GM12878 (cell line): ENCODE data around the gene BEGAIN. TPM values are rescaled to one million over a fixed set of nuclear protein-coding genes. Genes with fewer than 3 reads are reported as not detected.

Source experiments
- ATAC-seq: fragments of 200-7000 bp; cut with Tn5 transposase; 3 replicates; pipeline ENCODE4 v1.9.1; 2020; ENCODE audit warnings: mild to moderate bottlenecking, moderate library complexity
- BruUV-seq: library from RNA; stranded (reverse); fragments of 400-500 nt; replicated peaks from 2 replicates; lab custom pipeline; 2021; lab: Mats Ljungman, UMichigan
- CTCF ChIA-PET: fragments of 300-600 bp; sonication (Branson Sonifier 250); formaldehyde crosslinking; extraction: SDS; loops from one replicate; lab custom pipeline; 2021; ENCODE audit warnings: inconsistent platforms; lab: Yijun Ruan, JAX
- POLR2A ChIA-PET: fragments of 350-600 bp; formaldehyde crosslinking; extraction: SDS; loops from one replicate; lab custom pipeline; 2021; ENCODE audit warnings: inconsistent platforms; lab: Charles Lee
- RAD21 ChIA-PET: fragments of 300-600 bp; sonication (Branson Sonifier 250); formaldehyde crosslinking; loops from one replicate; lab custom pipeline; 2023; ENCODE audit warnings: antibody characterized with exemption; ENCODE audit not compliant: unreplicated experiment; lab: Charles Lee
- SMC1A ChIA-PET: fragments of 300-600 bp; sonication (Branson Sonifier 250); formaldehyde crosslinking; loops from one replicate; lab custom pipeline; 2023; ENCODE audit not compliant: unreplicated experiment, uncharacterized antibody; lab: Charles Lee
- DNase-seq: peaks from one replicate; pipeline ENCODE4 v3.0.0-alpha.2; 2011; ENCODE audit warnings: low read depth, low spot score
- FAIRE-seq: peaks from 3 replicates; lab custom pipeline; 2011; peaks lifted over from hg19 to GRCh38; lab: Jason Lieb, UNC
- H2AFZ ChIP-seq: 2 replicates; pipeline ENCODE4 v1.6.0; 2011; ENCODE audit warnings: low read depth, low read length, control low read depth; ENCODE audit not compliant: control insufficient read depth
- H3K27ac ChIP-seq: 2 replicates; pipeline ENCODE4 v1.5.1; 2011; ENCODE audit warnings: control low read depth; ENCODE audit not compliant: control insufficient read depth, insufficient read depth
- H3K27me3 ChIP-seq, 2 experiments: replicated peaks in 1 of 2; 2 replicates each; pipeline versions ENCODE4 v1.6.0 to v1.6.1; 2011; ENCODE audit warnings: low read length in 1 of 2; ENCODE audit not compliant: control insufficient read depth in 2 of 2, insufficient read depth in 2 of 2
- H3K36me3 ChIP-seq, 2 experiments: 2 replicates each; pipeline ENCODE4 v1.5.1; 2011; ENCODE audit warnings: low read length in 1 of 2; ENCODE audit not compliant: control insufficient read depth in 2 of 2, insufficient read depth in 2 of 2
- H3K4me1 ChIP-seq: 2 replicates; pipeline ENCODE4 v1.6.1; 2011; ENCODE audit warnings: mild to moderate bottlenecking, low read length, moderate library complexity, mixed read lengths; ENCODE audit not compliant: control insufficient read depth, insufficient read depth
- H3K4me2 ChIP-seq: 2 replicates; pipeline ENCODE4 v1.6.0; 2011; ENCODE audit warnings: control low read depth; ENCODE audit not compliant: control insufficient read depth, insufficient read depth
- H3K4me3 ChIP-seq: fragments of 200-600 bp; sonication (generic); 2 replicates; pipeline ENCODE4 v1.5.1; 2016
- H3K79me2 ChIP-seq: 2 replicates; pipeline ENCODE4 v1.6.0; 2011; ENCODE audit warnings: low read length; ENCODE audit not compliant: control insufficient read depth, insufficient read depth
- H3K9ac ChIP-seq: 2 replicates; pipeline ENCODE4 v1.8.0; 2011; ENCODE audit warnings: low read length, control low read depth, mixed read lengths; ENCODE audit not compliant: control insufficient read depth, insufficient read depth
- H3K9me3 ChIP-seq: replicated peaks from 3 replicates; pipeline ENCODE4 v1.5.1; 2011; ENCODE audit warnings: mild to moderate bottlenecking, low read length; ENCODE audit not compliant: control insufficient read depth, insufficient read depth
- H4K20me1 ChIP-seq: 2 replicates; pipeline ENCODE4 v1.6.0; 2011; ENCODE audit not compliant: control insufficient read depth, insufficient read depth
- ATF2 ChIP-seq: IDR thresholded peaks from 2 replicates; pipeline ENCODE4 v1.6.1; 2012; ENCODE audit warnings: low read length, inconsistent platforms
- BCLAF1 ChIP-seq: fragments of 450-650 bp; IDR thresholded peaks from 2 replicates; pipeline ENCODE4 v1.6.1; 2017; ENCODE audit warnings: antibody characterized with exemption, mild to moderate bottlenecking, moderate library complexity
- CBFB ChIP-seq: IDR thresholded peaks from 2 replicates; pipeline ENCODE4 v1.6.1; 2016; ENCODE audit warnings: antibody characterized with exemption, low read depth
- FOS ChIP-seq: IDR thresholded peaks from 3 replicates; pipeline ENCODE4 v1.6.1; 2011; ENCODE audit warnings: borderline replicate concordance; ENCODE audit not compliant: insufficient read length; ENCODE audit errors: extremely low read depth
- HDGF ChIP-seq: fragments of 450-650 bp; IDR thresholded peaks from 2 replicates; pipeline ENCODE4 v1.6.1; 2016; ENCODE audit warnings: antibody characterized with exemption
- NFYA ChIP-seq: IDR thresholded peaks from 2 replicates; pipeline ENCODE4 v1.6.1; 2011; ENCODE audit warnings: low read depth, mild to moderate bottlenecking, low read length, improper control_type of control experiment, borderline replicate concordance
- NRF1 ChIP-seq: conservative IDR thresholded peaks from 2 replicates; pipeline ENCODE4 v1.6.1; 2011; ENCODE audit warnings: mild to moderate bottlenecking, low read depth, low read length, improper control_type of control experiment
- POU2F2 ChIP-seq: IDR thresholded peaks from 3 replicates; pipeline ENCODE4 v1.6.1; 2011; ENCODE audit warnings: low read depth, mild to moderate bottlenecking, low read length, borderline replicate concordance
- RCOR1 ChIP-seq: conservative IDR thresholded peaks from 2 replicates; pipeline ENCODE4 v1.6.1; 2012; ENCODE audit warnings: low read depth, low read length, improper control_type of control experiment
- RELB ChIP-seq: fragments of 450-650 bp; IDR thresholded peaks from 2 replicates; pipeline ENCODE4 v1.6.1; 2017; ENCODE audit warnings: low read depth, mild to moderate bottlenecking, moderate library complexity
- SIX5 ChIP-seq: IDR thresholded peaks from 2 replicates; pipeline ENCODE4 v1.6.1; 2011; ENCODE audit warnings: mild to moderate bottlenecking, low read depth, low read length, moderate library complexity; ENCODE audit not compliant: severe bottlenecking
- TARDBP ChIP-seq: IDR thresholded peaks from 2 replicates; pipeline ENCODE4 v1.6.1; 2016; ENCODE audit warnings: borderline replicate concordance
- YY1 ChIP-seq: IDR thresholded peaks from 2 replicates; pipeline ENCODE4 v1.6.1; 2011; ENCODE audit warnings: low read depth, mild to moderate bottlenecking, low read length
- ZNF384 ChIP-seq: IDR thresholded peaks from 2 replicates; pipeline ENCODE4 v1.6.1; 2012; ENCODE audit warnings: low read depth, mild to moderate bottlenecking, low read length, improper control_type of control experiment, borderline replicate concordance
- WGBS: methylation state at CpG from one replicate; pipeline ENCODE4 v1.1.6; 2016; ENCODE audit warnings: low lambda C conversion rate; ENCODE audit not compliant: insufficient replicate concordance, insufficient coverage; ENCODE audit errors: missing lambda C conversion rate; 5-methylcytosine and 5-hydroxymethylcytosine counted together
- in situ Hi-C: fragments of 300-500 bp; cut with MboI; formaldehyde crosslinking; loops from 9 replicates; pipeline ENCODE4 v1.14.3; 2018; ENCODE audit warnings: mixed read lengths
- intact Hi-C: fragments of 100-400 bp; cut with micrococcal nuclease; formaldehyde crosslinking; loops from one replicate; pipeline ENCODE4 v1.14.2; 2022; ENCODE audit not compliant: unreplicated experiment
- polyA plus RNA-seq, 11 experiments: library from polyadenylated mRNA; depleted of rRNA in 4 of 11; unstranded in 6 of 11; stranded (reverse) in 5 of 11; fragments of >200 nt; fragmentation: Nextera tagmentation in 4 of 11; fragmentation: Illumina TruSeq in 1 of 11; extraction: Ambion mirVana in 4 of 11; extraction: Trizol in 1 of 11; gene quantifications; 1 replicate in 1 of 11; 2 replicates in 10 of 11; pipeline versions ENCODE4 v1.2.1 to v1.2.3, GENCODE V29; 2011 to 2016; ENCODE audit warnings: inconsistent platforms in 2 of 11, missing spikeins in 2 of 11, low read depth in 1 of 11
- total RNA-seq, 4 experiments: library from RNA; depleted of rRNA in 3 of 4; stranded (reverse); fragments of >200 nt in 3 of 4; fragmentation: Illumina TruSeq in 1 of 4; extraction: Trizol in 1 of 4; gene quantifications; 2 replicates each; pipeline versions ENCODE4 v1.2.1 to v1.2.3, GENCODE V29; 2013 to 2021
- TF ChIP-seq, protein P1 (sequence below): fragments of 150-350 bp; IDR thresholded peaks from 2 replicates; pipeline ENCODE4 v1.6.1; 2016; ENCODE audit warnings: low read depth, low read length

BEGAIN gene
- total and polyA plus RNA-seq, 10 of the 15 experiments (the other 5 are each of a cell fraction or from before 2014, with no cell fraction given): 0.01 to 0.31 (median 0.06) TPM; not detected in 5

DNA sequence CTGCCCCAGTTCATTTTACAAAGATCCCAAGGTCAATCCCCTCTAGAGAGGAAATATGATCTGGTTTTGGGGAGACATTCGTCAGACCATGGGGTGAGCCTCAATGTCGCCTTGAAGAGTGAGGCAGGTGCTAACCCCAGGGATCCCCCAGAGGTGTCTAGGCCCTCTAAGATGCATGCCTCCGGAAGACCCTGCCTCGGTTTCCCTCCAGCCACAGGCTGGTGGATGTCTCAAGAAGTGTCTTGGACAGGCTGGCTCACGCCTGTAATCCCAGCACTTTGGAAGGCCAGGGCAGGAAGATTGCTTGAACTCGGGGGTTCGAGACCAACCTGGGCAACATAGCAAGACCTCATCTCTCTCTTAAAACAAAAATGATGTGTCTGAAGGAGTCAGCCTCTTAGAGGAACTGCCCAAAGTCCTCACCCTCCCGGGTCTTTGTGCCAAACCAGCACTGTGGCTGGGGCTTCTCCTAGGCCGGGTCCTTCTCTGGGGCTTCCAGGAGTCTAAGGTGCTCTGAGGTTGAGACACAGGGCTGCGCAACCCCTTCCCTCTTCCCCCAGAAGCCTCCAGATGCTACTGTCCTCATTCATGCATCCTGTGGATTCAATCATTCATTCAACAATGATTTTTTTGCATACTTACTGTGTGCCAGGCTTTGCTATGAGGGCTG lies 24.7 kb upstream of the BEGAIN start:
- CTCF ChIA-PET: no interaction called here
- no peaks in the 10 kb centered on the region for H3K4me1 ChIP-seq
- no peak overlapping the region for H3K27ac ChIP-seq
- no peak overlapping the region for H3K9ac ChIP-seq
- no peak overlapping the region for H3K4me2 ChIP-seq
- H4K20me1 ChIP-seq: no peaks in the 10 kb centered on the region
- no peaks in the 10 kb centered on the region for H3K79me2 ChIP-seq
- no TSS peak for BruUV-seq
- no peak overlapping the region for H3K4me3 ChIP-seq
- ATAC-seq (no peak), FAIRE-seq (no peak), DNase-seq (no peak)
- in situ Hi-C loops: no loop called here
- 34% methylated on average over 10 of the region's 10 CpGs for WGBS
- POLR2A ChIA-PET: no interaction called here
- intact Hi-C loops: no loop called here
- SMC1A ChIA-PET: no interaction called here
- no peaks in the 10 kb centered on the region; a peak in 1 of 4 replicates for H3K27me3 ChIP-seq
- TF ChIP-seq TARDBP (no peak), RCOR1 (no peak), ATF2 (no peak), HDGF (no peak), YY1 (no peak), SIX5 (no peak), POU2F2 (no peak), RELB (no peak), NRF1 (no peak), ZNF384 (no peak), CBFB (no peak), FOS (no peak), NFYA (no peak), BCLAF1 (no peak)
- TF ChIP-seq, protein P1, sequence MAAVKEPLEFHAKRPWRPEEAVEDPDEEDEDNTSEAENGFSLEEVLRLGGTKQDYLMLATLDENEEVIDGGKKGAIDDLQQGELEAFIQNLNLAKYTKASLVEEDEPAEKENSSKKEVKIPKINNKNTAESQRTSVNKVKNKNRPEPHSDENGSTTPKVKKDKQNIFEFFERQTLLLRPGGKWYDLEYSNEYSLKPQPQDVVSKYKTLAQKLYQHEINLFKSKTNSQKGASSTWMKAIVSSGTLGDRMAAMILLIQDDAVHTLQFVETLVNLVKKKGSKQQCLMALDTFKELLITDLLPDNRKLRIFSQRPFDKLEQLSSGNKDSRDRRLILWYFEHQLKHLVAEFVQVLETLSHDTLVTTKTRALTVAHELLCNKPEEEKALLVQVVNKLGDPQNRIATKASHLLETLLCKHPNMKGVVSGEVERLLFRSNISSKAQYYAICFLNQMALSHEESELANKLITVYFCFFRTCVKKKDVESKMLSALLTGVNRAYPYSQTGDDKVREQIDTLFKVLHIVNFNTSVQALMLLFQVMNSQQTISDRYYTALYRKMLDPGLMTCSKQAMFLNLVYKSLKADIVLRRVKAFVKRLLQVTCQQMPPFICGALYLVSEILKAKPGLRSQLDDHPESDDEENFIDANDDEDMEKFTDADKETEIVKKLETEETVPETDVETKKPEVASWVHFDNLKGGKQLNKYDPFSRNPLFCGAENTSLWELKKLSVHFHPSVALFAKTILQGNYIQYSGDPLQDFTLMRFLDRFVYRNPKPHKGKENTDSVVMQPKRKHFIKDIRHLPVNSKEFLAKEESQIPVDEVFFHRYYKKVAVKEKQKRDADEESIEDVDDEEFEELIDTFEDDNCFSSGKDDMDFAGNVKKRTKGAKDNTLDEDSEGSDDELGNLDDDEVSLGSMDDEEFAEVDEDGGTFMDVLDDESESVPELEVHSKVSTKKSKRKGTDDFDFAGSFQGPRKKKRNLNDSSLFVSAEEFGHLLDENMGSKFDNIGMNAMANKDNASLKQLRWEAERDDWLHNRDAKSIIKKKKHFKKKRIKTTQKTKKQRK: no peak
- no peaks in the 10 kb centered on the region for H3K36me3 ChIP-seq
- no peak overlapping the region for H2AFZ ChIP-seq
- RAD21 ChIA-PET: no interaction called here
- no peaks in the 10 kb centered on the region for H3K9me3 ChIP-seq
